HEK293 (cell line): ENCODE measurements around the gene CD276.
A peak's percentile ranks its signal among the peaks of the same experiment; 100 is the strongest.

ENCODE experiments used
- AEBP2 ChIP-seq: fragments of 450-650 bp; formaldehyde crosslinking; IDR thresholded peaks from 2 replicates; pipeline ENCODE4 v1.5.1; 2016; ENCODE audit warnings: missing biosample characterization, missing genetic modification characterization, borderline replicate concordance
- GLIS2 ChIP-seq: fragments of 450-650 bp; formaldehyde crosslinking; IDR thresholded peaks from 2 replicates; pipeline ENCODE4 v1.5.1; 2016; ENCODE audit warnings: missing biosample characterization, missing genetic modification characterization
- KLF1 ChIP-seq: fragments of 450-650 bp; formaldehyde crosslinking; IDR thresholded peaks from 2 replicates; pipeline ENCODE4 v1.5.1; 2016; ENCODE audit warnings: missing biosample characterization, missing genetic modification characterization
- KLF8 ChIP-seq: fragments of 450-650 bp; formaldehyde crosslinking; IDR thresholded peaks from 2 replicates; pipeline ENCODE4 v1.5.1; 2016; ENCODE audit warnings: missing biosample characterization, missing genetic modification characterization
- MEIS1 ChIP-seq: sonication (generic); formaldehyde crosslinking; IDR thresholded peaks from 2 replicates; pipeline ENCODE4 v1.8.1; 2022; ENCODE audit warnings: missing genetic modification reagents, mild to moderate bottlenecking, borderline replicate concordance
- PATZ1 ChIP-seq: fragments of 450-650 bp; formaldehyde crosslinking; IDR thresholded peaks from 2 replicates; pipeline ENCODE4 v1.5.1; 2016; ENCODE audit warnings: missing biosample characterization, missing genetic modification characterization
- PBX3 ChIP-seq: sonication (generic); formaldehyde crosslinking; IDR thresholded peaks from 2 replicates; pipeline ENCODE4 v1.8.1; 2022; ENCODE audit warnings: mild to moderate bottlenecking, moderate library complexity, missing genetic modification reagents
- TSHZ1 ChIP-seq: fragments of 450-650 bp; formaldehyde crosslinking; IDR thresholded peaks from 2 replicates; pipeline ENCODE4 v1.5.1; 2016; ENCODE audit warnings: missing biosample characterization, missing genetic modification characterization, borderline replicate concordance
- ZFHX2 ChIP-seq: fragments of 450-650 bp; formaldehyde crosslinking; conservative IDR thresholded peaks from 2 replicates; pipeline ENCODE4 v1.5.1; 2016; ENCODE audit warnings: missing biosample characterization, missing genetic modification characterization
- ZNF112 ChIP-seq: fragments of 450-650 bp; formaldehyde crosslinking; IDR thresholded peaks from 2 replicates; pipeline ENCODE4 v1.5.0; 2017; ENCODE audit warnings: missing biosample characterization, missing genetic modification characterization
- ZNF146 ChIP-seq: fragments of 450-650 bp; formaldehyde crosslinking; IDR thresholded peaks from 2 replicates; pipeline ENCODE4 v1.5.1; 2016; ENCODE audit warnings: missing biosample characterization, missing genetic modification characterization
- ZNF157 ChIP-seq: fragments of 450-650 bp; formaldehyde crosslinking; IDR thresholded peaks from 2 replicates; pipeline ENCODE4 v1.5.1; 2016; ENCODE audit warnings: missing biosample characterization, missing genetic modification characterization
- ZNF16 ChIP-seq: fragments of 450-650 bp; formaldehyde crosslinking; IDR thresholded peaks from 2 replicates; pipeline ENCODE4 v1.5.1; 2016; ENCODE audit warnings: low read depth, missing biosample characterization, missing genetic modification characterization
- ZNF239 ChIP-seq: fragments of 450-650 bp; formaldehyde crosslinking; IDR thresholded peaks from 2 replicates; pipeline ENCODE4 v1.5.1; 2016; ENCODE audit warnings: missing biosample characterization, missing genetic modification characterization
- ZNF311 ChIP-seq: fragments of 450-650 bp; formaldehyde crosslinking; IDR thresholded peaks from 2 replicates; pipeline ENCODE4 v1.5.1; 2017; ENCODE audit warnings: missing biosample characterization, missing genetic modification characterization, borderline replicate concordance
- ZNF324 ChIP-seq: fragments of 450-650 bp; formaldehyde crosslinking; IDR thresholded peaks from 2 replicates; pipeline ENCODE4 v1.5.1; 2016; ENCODE audit warnings: missing biosample characterization, missing genetic modification characterization
- ZNF335 ChIP-seq: fragments of 450-650 bp; formaldehyde crosslinking; conservative IDR thresholded peaks from 2 replicates; pipeline ENCODE4 v1.5.1; 2016; ENCODE audit warnings: missing biosample characterization, missing genetic modification characterization
- ZNF366 ChIP-seq: fragments of 450-650 bp; formaldehyde crosslinking; conservative IDR thresholded peaks from 2 replicates; pipeline ENCODE4 v1.5.1; 2016; ENCODE audit warnings: missing biosample characterization, missing genetic modification characterization
- ZNF37A ChIP-seq: fragments of 450-650 bp; IDR thresholded peaks from 2 replicates; pipeline ENCODE4 v1.5.1; 2018; ENCODE audit warnings: missing biosample characterization, missing genetic modification characterization
- ZNF423 ChIP-seq: fragments of 450-650 bp; formaldehyde crosslinking; IDR thresholded peaks from 2 replicates; pipeline ENCODE4 v1.5.1; 2016; ENCODE audit warnings: missing biosample characterization, missing genetic modification characterization
- ZNF426 ChIP-seq: fragments of 450-650 bp; formaldehyde crosslinking; IDR thresholded peaks from 2 replicates; pipeline ENCODE4 v1.5.1; 2017; ENCODE audit warnings: missing biosample characterization, missing genetic modification characterization, mild to moderate bottlenecking, inconsistent platforms, moderate library complexity
- ZNF473 ChIP-seq: fragments of 450-650 bp; formaldehyde crosslinking; IDR thresholded peaks from 2 replicates; pipeline ENCODE4 v1.5.1; 2017; ENCODE audit warnings: missing biosample characterization, missing genetic modification characterization
- ZNF48 ChIP-seq: fragments of 450-650 bp; formaldehyde crosslinking; IDR thresholded peaks from 2 replicates; pipeline ENCODE4 v1.5.1; 2016; ENCODE audit warnings: missing biosample characterization, missing genetic modification characterization
- ZNF521 ChIP-seq: fragments of 450-650 bp; formaldehyde crosslinking; IDR thresholded peaks from 2 replicates; pipeline ENCODE4 v1.5.1; 2017; ENCODE audit warnings: missing biosample characterization, mild to moderate bottlenecking, missing genetic modification characterization
- ZNF549 ChIP-seq: fragments of 450-650 bp; IDR thresholded peaks from 2 replicates; pipeline ENCODE4 v1.5.1; 2018; ENCODE audit warnings: missing biosample characterization, missing genetic modification characterization, mild to moderate bottlenecking, inconsistent platforms, moderate library complexity
- ZNF560 ChIP-seq: fragments of 450-650 bp; formaldehyde crosslinking; IDR thresholded peaks from 2 replicates; pipeline ENCODE4 v1.5.1; 2017; ENCODE audit warnings: missing biosample characterization, missing genetic modification characterization, borderline replicate concordance
- ZNF580 ChIP-seq: fragments of 450-650 bp; formaldehyde crosslinking; IDR thresholded peaks from 2 replicates; pipeline ENCODE4 v1.5.1; 2016; ENCODE audit warnings: missing biosample characterization, missing genetic modification characterization
- ZNF660 ChIP-seq: fragments of 450-650 bp; IDR thresholded peaks from 2 replicates; pipeline ENCODE4 v1.5.1; 2018; ENCODE audit warnings: missing biosample characterization, mild to moderate bottlenecking, missing genetic modification characterization
- ZNF76 ChIP-seq: fragments of 450-650 bp; formaldehyde crosslinking; IDR thresholded peaks from 2 replicates; pipeline ENCODE4; 2016; ENCODE audit warnings: low read depth, missing biosample characterization, missing genetic modification characterization, borderline replicate concordance
- ZSCAN18 ChIP-seq: fragments of 450-650 bp; formaldehyde crosslinking; IDR thresholded peaks from 2 replicates; pipeline ENCODE4 v1.5.1; 2016; ENCODE audit warnings: missing biosample characterization, missing genetic modification characterization

The CD276 gene

GRCh38 chr15:73699249-73700040, 15.3 kb downstream of the CD276 start (continued):
- TF ChIP-seq KLF8 (tag by site-specific recombination) (no peak), ZNF473 (tag by site-specific recombination) (no peak), PBX3 (no peak), ZNF76 (tag by site-specific recombination) (no peak), MEIS1 (CRISPR knock-in tag) (no peak), ZNF660 (tag by site-specific recombination) (no peak), ZNF157 (tag by site-specific recombination) (no peak), ZNF580 (peak; percentile 60; the same call in 1 of the 2 replicates), ZNF112 (tag by site-specific recombination) (no peak), ZNF366 (tag by site-specific recombination) (no peak), ZNF311 (no peak), ZNF16 (tag by site-specific recombination) (no peak), ZNF426 (tag by site-specific recombination) (no peak), ZFHX2 (tag by site-specific recombination) (peak; percentile 58; the same call in 1 of the 2 replicates), PATZ1 (tag by site-specific recombination) (no peak), ZNF239 (no peak), AEBP2 (tag by site-specific recombination) (no peak), ZNF549 (tag by site-specific recombination) (no peak), ZNF146 (tag by site-specific recombination) (0 out of 2 replicates have a peak, but pooled peaks have one; percentile 19), KLF1 (no peak), ZNF48 (tag by site-specific recombination) (no peak), ZNF423 (tag by site-specific recombination) (no peak), ZSCAN18 (tag by site-specific recombination) (no peak), ZNF560 (tag by site-specific recombination) (no peak), ZNF324 (tag by site-specific recombination) (no peak), ZNF37A (tag by site-specific recombination) (no peak), ZNF335 (tag by site-specific recombination) (no peak), TSHZ1 (tag by site-specific recombination) (no peak), GLIS2 (tag by site-specific recombination) (peak; percentile 42), ZNF521 (no peak)
